Hepatocyte (in vitro differentiated cells): Measurements from ENCODE around the gene PRDX6.

ENCODE experiments used
- CTCF ChIP-seq: fragments of 200-600 bp; sonication (generic); IDR thresholded peaks from 2 replicates; pipeline ENCODE4 v1.5.1; 2016; ENCODE audit warnings: antibody characterized with exemption, mild to moderate bottlenecking; ENCODE audit not compliant: poor library complexity
- EZH2 ChIP-seq: fragments of 200-600 bp; sonication (generic); IDR thresholded peaks from 2 replicates; pipeline ENCODE4 v1.6.1; 2016; ENCODE audit warnings: antibody characterized with exemption, mild to moderate bottlenecking, borderline replicate concordance
- EZH2phosphoT487 ChIP-seq: fragments of 200-600 bp; sonication (generic); IDR thresholded peaks from one replicate; pipeline ENCODE4 v1.6.1; 2018; ENCODE audit warnings: antibody characterized with exemption, mild to moderate bottlenecking, low read depth, moderate library complexity; ENCODE audit not compliant: unreplicated experiment, severe bottlenecking

GRCh38 chr1:173508541-173508940 is 31.4 kb downstream of the PRDX6 start:
- TF ChIP-seq CTCF = no peak
- no peak for TF ChIP-seq EZH2
- no peak for TF ChIP-seq EZH2phosphoT487
